Naive thymus-derived CD4-positive, alpha-beta T cell (primary cell): ENCODE results near the gene GVQW3. TPM values are rescaled to one million over a fixed set of nuclear protein-coding genes. Genes with fewer than 3 reads are reported as not detected.

Source experiments
- ATAC-seq: fragments of 150-1000 bp; cut with Tn5 transposase; 2 replicates; pipeline ENCODE4 v1.10.0; 2021; ENCODE audit warnings: mild to moderate bottlenecking, moderate library complexity
- CTCF ChIA-PET: fragments of 350-600 bp; sonication (Branson Sonifier 250); formaldehyde crosslinking; loops from one replicate; lab custom pipeline; 2021; ENCODE audit warnings: antibody characterized with exemption; lab: Charles Lee
- POLR2A ChIA-PET: fragments of 350-600 bp; sonication (Branson Sonifier 250); formaldehyde crosslinking; loops from one replicate; lab custom pipeline; 2021; ENCODE audit warnings: antibody characterized with exemption, inconsistent platforms; lab: Charles Lee
- DNase-seq, 9 donors: peaks; one replicate each; pipeline versions ENCODE4 v3.0.0 to v3.0.0-alpha.2; 2020 to 2022; ENCODE audit warnings: mixed read lengths in 1 of 9
- H3K27ac ChIP-seq: one replicate; pipeline ENCODE4 v1.7.0; 2013; ENCODE audit warnings: mild to moderate bottlenecking, low read depth, low read length, moderate library complexity
- H3K27me3 ChIP-seq, 2 donors: one replicate each; pipeline ENCODE4 v1.7.0; 2013; ENCODE audit warnings: low read length in 2 of 2, mild to moderate bottlenecking in 2 of 2, moderate library complexity in 2 of 2; ENCODE audit not compliant: control insufficient read depth in 2 of 2, insufficient read depth in 2 of 2
- H3K36me3 ChIP-seq, 3 experiments: 1 replicate in 2 of 3; 2 replicates in 1 of 3; pipeline ENCODE4 v1.7.0; 2013; ENCODE audit warnings: low read length in 3 of 3, mild to moderate bottlenecking in 3 of 3, moderate library complexity in 1 of 3; ENCODE audit not compliant: insufficient read depth in 3 of 3, control insufficient read depth in 2 of 3
- H3K4me1 ChIP-seq, 2 donors: one replicate each; pipeline ENCODE4 v1.7.0; 2013; ENCODE audit warnings: low read length in 2 of 2, mild to moderate bottlenecking in 2 of 2, moderate library complexity in 1 of 2; ENCODE audit not compliant: control insufficient read depth in 2 of 2, insufficient read depth in 2 of 2
- H3K4me3 ChIP-seq: 2 replicates; pipeline ENCODE4 v1.7.0; 2013; ENCODE audit warnings: mild to moderate bottlenecking, low read length
- H3K9me3 ChIP-seq, 3 experiments: 1 replicate in 2 of 3; 2 replicates in 1 of 3; pipeline ENCODE4 v1.7.0; 2013; ENCODE audit warnings: low read length in 3 of 3; ENCODE audit not compliant: control insufficient read depth in 2 of 3
- H3K27ac Mint-ChIP-seq, 9 donors: one replicate each; pipeline ENCODE4 v1.8.0; 2020 to 2022; ENCODE audit warnings: mixed read lengths in 9 of 9, mild to moderate bottlenecking in 8 of 9, moderate library complexity in 5 of 9, inconsistent platforms in 2 of 9
- H3K27me3 Mint-ChIP-seq, 5 donors: one replicate each; pipeline ENCODE4 v1.8.0; 2021 to 2022; ENCODE audit warnings: mixed read lengths in 5 of 5, mild to moderate bottlenecking in 1 of 5
- H3K36me3 Mint-ChIP-seq, 5 donors: one replicate each; pipeline ENCODE4 v1.8.0; 2020 to 2022; ENCODE audit warnings: mixed read lengths in 5 of 5, mild to moderate bottlenecking in 3 of 5, inconsistent platforms in 1 of 5
- H3K4me1 Mint-ChIP-seq, 7 donors: one replicate each; pipeline ENCODE4 v1.8.0; 2020 to 2022; ENCODE audit warnings: mixed read lengths in 7 of 7, mild to moderate bottlenecking in 3 of 7, inconsistent platforms in 1 of 7
- H3K4me3 Mint-ChIP-seq, 10 donors: one replicate each; pipeline ENCODE4 v1.8.0; 2020 to 2022; ENCODE audit warnings: mild to moderate bottlenecking in 10 of 10, mixed read lengths in 10 of 10, moderate library complexity in 6 of 10, inconsistent platforms in 2 of 10
- H3K9me3 Mint-ChIP-seq, 11 donors: one replicate each; pipeline ENCODE4 v1.8.0; 2020 to 2022; ENCODE audit warnings: mixed read lengths in 11 of 11, mild to moderate bottlenecking in 4 of 11, inconsistent platforms in 1 of 11, moderate library complexity in 1 of 11
- intact Hi-C, 2 donors: fragments of 100-400 bp; cut with micrococcal nuclease; formaldehyde crosslinking; loops; one replicate each; pipeline ENCODE4 v1.15.1; 2023
- polyA plus RNA-seq, 2 donors: library from polyadenylated mRNA; unstranded; fragments of 300-500 nt; fragmentation: Illumina TruSeq; gene quantifications; one replicate each; pipeline ENCODE4 v1.2.3, GENCODE V29; 2021
- total RNA-seq, 6 experiments: library from RNA in 5 of 6; stranded (reverse) in 5 of 6; gene quantifications; 1 replicate in 5 of 6; 2 replicates in 1 of 6; pipeline ENCODE4 v1.2.3 and lab custom pipeline; 2021 to 2026

GVQW3 gene
- total and polyA plus RNA-seq, 7 experiments from 2014 or later, result 2.1 to 9.1 (median 5.4) TPM

- H3K9me3 Mint-ChIP-seq, result no peaks in the 10 kb centered on the region
- peaks cover 0 to 2% (median 0%) of the 10 kb centered on the region in 7 donors for H3K4me1 Mint-ChIP-seq
- ChIA-PET POLR2A (no interaction called here), CTCF (no interaction called here)
- H3K27me3 ChIP-seq, result no peaks in the 10 kb centered on the region
- H3K27me3 Mint-ChIP-seq, result peaks cover 0 to 5% (median 0%) of the 10 kb centered on the region in 5 donors
- H3K4me3 Mint-ChIP-seq, result no peak overlapping the region
- no peak for DNase-seq
- no peaks in the 10 kb centered on the region for H3K36me3 ChIP-seq
- H3K4me3 ChIP-seq, result no peak overlapping the region
- ATAC-seq, result no peak
- H3K36me3 Mint-ChIP-seq, result no peaks in the 10 kb centered on the region
- intact Hi-C loops, result no loop called here
- no peaks in the 10 kb centered on the region for H3K9me3 ChIP-seq
- peak overlapping the region in 1 of 9 donors; percentile 6 for H3K27ac Mint-ChIP-seq
- H3K27ac ChIP-seq, result no peak overlapping the region
- H3K4me1 ChIP-seq, result no peaks in the 10 kb centered on the region
These were observed 27.2 kb downstream of the GVQW3 start for GRCh38 chr11:76408171-76408965.

GRCh38 chr11:76410851-76411357, 29.8 kb downstream of the GVQW3 start:
- no peaks in the 10 kb centered on the region for H3K4me1 ChIP-seq
- H3K27me3 ChIP-seq, result no peaks in the 10 kb centered on the region
- DNase-seq (no peak), ATAC-seq (no peak)
- H3K9me3 ChIP-seq, result no peaks in the 10 kb centered on the region
- H3K4me1 Mint-ChIP-seq, result peaks cover 0 to 2% (median 0%) of the 10 kb centered on the region in 7 donors
- ChIA-PET CTCF (no interaction called here), POLR2A (interaction anchor here (1.2 kb wide), 1 partner anchor 24 kb away, joined by 3 read pairs; no protein-coding TSS in a partner anchor)
- peaks cover 0 to 8% (median 0%) of the 10 kb centered on the region in 5 donors for H3K27me3 Mint-ChIP-seq
- H3K4me3 ChIP-seq, result no peak overlapping the region
- no peaks in the 10 kb centered on the region for H3K36me3 Mint-ChIP-seq
- no peak overlapping the region for H3K27ac ChIP-seq
- H3K36me3 ChIP-seq, result no peaks in the 10 kb centered on the region
- H3K9me3 Mint-ChIP-seq, result no peaks in the 10 kb centered on the region
- no peak overlapping the region for H3K27ac Mint-ChIP-seq
- H3K4me3 Mint-ChIP-seq, result no peak overlapping the region
- intact Hi-C loops, result no loop called here

- H3K27me3 Mint-ChIP-seq, result peaks cover 5 to 22% (median 10%) of the 10 kb centered on the region in 5 donors
- Histone ChIP-seq H3K27ac (no peak overlapping the region), H3K4me1 (no peaks in the 10 kb centered on the region), H3K36me3 (no peaks in the 10 kb centered on the region), H3K4me3 (no peak overlapping the region), H3K9me3 (no peaks in the 10 kb centered on the region), H3K27me3 (no peaks in the 10 kb centered on the region)
- no peaks in the 10 kb centered on the region for H3K9me3 Mint-ChIP-seq
- no peak for ATAC-seq
- H3K4me1 Mint-ChIP-seq, result no peaks in the 10 kb centered on the region
- no peak overlapping the region for H3K4me3 Mint-ChIP-seq
- no peak overlapping the region for H3K27ac Mint-ChIP-seq
- ChIA-PET CTCF (no interaction called here), POLR2A (no interaction called here)
- intact Hi-C loops, result no loop called here
- no peak for DNase-seq
- no peaks in the 10 kb centered on the region for H3K36me3 Mint-ChIP-seq
These were observed 34.0 kb downstream of the GVQW3 start for GRCh38 chr11:76415073-76415472.

DNA sequence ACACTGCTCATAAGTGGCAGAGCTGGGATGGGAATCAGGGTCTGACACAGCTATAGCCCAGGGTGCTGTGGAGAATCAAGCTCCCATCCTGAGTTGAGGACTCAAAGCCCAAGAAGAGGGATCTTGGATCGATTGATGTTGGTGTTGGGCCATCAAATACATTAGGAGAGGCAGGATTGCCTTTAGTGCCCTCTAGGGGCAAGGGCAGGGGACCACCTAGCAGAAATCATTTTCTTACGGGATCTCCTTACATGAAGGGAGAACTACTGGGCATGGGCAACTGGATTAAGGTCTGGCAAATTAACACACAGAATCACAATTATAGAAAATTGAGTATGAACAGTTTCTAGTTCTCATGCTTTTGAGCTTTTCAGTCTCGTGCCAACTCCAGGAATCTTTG, 38.8 kb downstream of the GVQW3 start:
- Histone ChIP-seq H3K4me3 (no peak overlapping the region), H3K9me3 (no peaks in the 10 kb centered on the region), H3K27me3 (no peaks in the 10 kb centered on the region), H3K4me1 (no peaks in the 10 kb centered on the region), H3K36me3 (no peaks in the 10 kb centered on the region), H3K27ac (no peak overlapping the region)
- Mint-ChIP-seq H3K4me1 (peaks cover 0 to 14% (median 0%) of the 10 kb centered on the region in 7 donors), H3K9me3 (no peaks in the 10 kb centered on the region), H3K4me3 (no peak overlapping the region), H3K27ac (no peak overlapping the region), H3K27me3 (peaks cover 13 to 22% (median 16%) of the 10 kb centered on the region in 5 donors), H3K36me3 (no peaks in the 10 kb centered on the region)
- POLR2A ChIA-PET, result no interaction called here
- ATAC-seq, result peak; percentile 46
- CTCF ChIA-PET, result no interaction called here
- intact Hi-C loops, result no loop called here
- DNase-seq, result no peak

- CTCF ChIA-PET, result interaction anchor here (1.5 kb wide), 1 partner anchor 10 kb away, joined by 3 read pairs; no protein-coding TSS in a partner anchor
- Histone ChIP-seq H3K4me3 (no peak overlapping the region), H3K9me3 (no peaks in the 10 kb centered on the region), H3K27me3 (no peaks in the 10 kb centered on the region), H3K4me1 (no peaks in the 10 kb centered on the region), H3K36me3 (no peaks in the 10 kb centered on the region), H3K27ac (no peak overlapping the region)
- Mint-ChIP-seq H3K4me1 (peaks cover 0 to 18% (median 0%) of the 10 kb centered on the region in 7 donors), H3K9me3 (no peaks in the 10 kb centered on the region), H3K4me3 (no peak overlapping the region), H3K27me3 (peaks cover 11 to 30% (median 13%) of the 10 kb centered on the region in 5 donors), H3K36me3 (no peaks in the 10 kb centered on the region), H3K27ac (peak overlapping the region in 1 of 9 donors; percentile 3)
- DNase-seq, result no peak
- POLR2A ChIA-PET, result no interaction called here
- no peak for ATAC-seq
- intact Hi-C loops, result no loop called here
These were observed 43.3 kb downstream of the GVQW3 start for GRCh38 chr11:76424379-76424778.

- Mint-ChIP-seq H3K27ac (no peak overlapping the region), H3K4me3 (no peak overlapping the region), H3K4me1 (peaks cover 0 to 18% (median 0%) of the 10 kb centered on the region in 7 donors), H3K36me3 (no peaks in the 10 kb centered on the region), H3K9me3 (no peaks in the 10 kb centered on the region), H3K27me3 (peaks cover 11 to 29% (median 14%) of the 10 kb centered on the region in 5 donors)
- Histone ChIP-seq H3K36me3 (no peaks in the 10 kb centered on the region), H3K4me1 (no peaks in the 10 kb centered on the region), H3K27ac (no peak overlapping the region), H3K9me3 (no peaks in the 10 kb centered on the region), H3K27me3 (no peaks in the 10 kb centered on the region), H3K4me3 (no peak overlapping the region)
- no peak for DNase-seq
- ATAC-seq, result no peak
- intact Hi-C loops, result no loop called here
- ChIA-PET POLR2A (no interaction called here), CTCF (no interaction called here)
These were observed 43.8 kb downstream of the GVQW3 start for GRCh38 chr11:76424891-76425290.
